ENCODE measurements around the gene PLAGL1. TPM values are rescaled to one million over a fixed set of nuclear protein-coding genes. Genes with fewer than 3 reads are reported as not detected.

The PLAGL1 gene
- total RNA-seq, 2 donors from 2014 or later: 13.2 to 25.8 TPM

DNA sequence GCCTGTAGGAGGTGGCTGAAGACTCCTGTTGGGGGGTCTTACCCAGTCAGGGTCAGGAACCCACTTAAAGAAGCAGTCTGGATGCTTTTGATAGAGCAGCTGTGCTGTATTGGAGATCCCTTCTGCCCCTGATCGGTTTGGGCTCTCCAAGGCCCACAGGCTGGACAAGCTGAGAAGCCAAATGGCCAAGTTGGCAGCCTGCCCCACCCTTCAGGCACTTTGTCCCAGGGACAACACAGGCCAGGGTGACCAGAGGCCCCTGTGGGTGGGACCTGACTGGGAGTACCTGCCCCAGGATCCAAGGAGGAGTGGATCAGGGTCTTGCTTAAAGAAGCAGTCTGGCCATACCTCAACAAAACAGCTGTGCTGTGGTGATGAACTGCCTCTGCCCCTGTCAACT, 95.4 kb downstream of the PLAGL1 start:
- Histone ChIP-seq H3K27me3 (replicated peaks; ENCODE audit: insufficient read depth) (no peaks in the 10 kb centered on the region), H3K36me3 (no peaks in the 10 kb centered on the region), H3K4me1 (replicated peaks) (no peaks in the 10 kb centered on the region), H3K9me3 (no peaks in the 10 kb centered on the region), H3K27ac (no peak overlapping the region), H3K4me3 (no peak overlapping the region)
- no peak for DNase-seq (ENCODE audit: low spot score)
- TF ChIP-seq, protein P1, sequence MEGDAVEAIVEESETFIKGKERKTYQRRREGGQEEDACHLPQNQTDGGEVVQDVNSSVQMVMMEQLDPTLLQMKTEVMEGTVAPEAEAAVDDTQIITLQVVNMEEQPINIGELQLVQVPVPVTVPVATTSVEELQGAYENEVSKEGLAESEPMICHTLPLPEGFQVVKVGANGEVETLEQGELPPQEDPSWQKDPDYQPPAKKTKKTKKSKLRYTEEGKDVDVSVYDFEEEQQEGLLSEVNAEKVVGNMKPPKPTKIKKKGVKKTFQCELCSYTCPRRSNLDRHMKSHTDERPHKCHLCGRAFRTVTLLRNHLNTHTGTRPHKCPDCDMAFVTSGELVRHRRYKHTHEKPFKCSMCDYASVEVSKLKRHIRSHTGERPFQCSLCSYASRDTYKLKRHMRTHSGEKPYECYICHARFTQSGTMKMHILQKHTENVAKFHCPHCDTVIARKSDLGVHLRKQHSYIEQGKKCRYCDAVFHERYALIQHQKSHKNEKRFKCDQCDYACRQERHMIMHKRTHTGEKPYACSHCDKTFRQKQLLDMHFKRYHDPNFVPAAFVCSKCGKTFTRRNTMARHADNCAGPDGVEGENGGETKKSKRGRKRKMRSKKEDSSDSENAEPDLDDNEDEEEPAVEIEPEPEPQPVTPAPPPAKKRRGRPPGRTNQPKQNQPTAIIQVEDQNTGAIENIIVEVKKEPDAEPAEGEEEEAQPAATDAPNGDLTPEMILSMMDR (IDR thresholded peaks at IDR 0.05): no peak
- TF ChIP-seq POLR2AphosphoS5 (IDR thresholded peaks at IDR 0.05) (no peak), POLR2A (IDR thresholded peaks at IDR 0.05) (no peak)
- 78% methylated on average over 1 of the region's 1 CpG for WGBS
- intact Hi-C loops (cut with DNase I): no loop called here

DNA sequence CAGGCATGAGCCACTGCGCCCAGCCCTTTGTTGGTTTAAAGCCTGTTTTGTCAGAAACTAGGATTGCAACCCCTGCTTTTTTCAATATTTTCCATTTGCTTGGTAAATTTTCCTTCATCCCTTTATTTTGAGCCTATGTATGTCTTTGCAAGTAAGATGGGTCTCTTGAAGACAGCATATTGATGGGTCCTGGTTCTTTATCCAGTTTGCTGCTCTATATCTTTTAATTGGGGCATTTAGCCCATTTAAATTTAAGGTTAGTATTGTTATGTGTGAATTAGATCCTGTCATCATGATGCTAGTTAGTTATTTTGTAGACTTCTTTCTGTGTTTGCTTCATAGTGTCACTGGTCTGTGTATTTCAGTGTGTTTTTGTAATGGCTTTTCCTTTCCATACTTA, 97.0 kb downstream of the PLAGL1 start:
- H3K36me3 ChIP-seq: no peaks in the 10 kb centered on the region
- DNase-seq (ENCODE audit: low spot score): no peak
- TF ChIP-seq POLR2AphosphoS5 (IDR thresholded peaks at IDR 0.05) (no peak), POLR2A (IDR thresholded peaks at IDR 0.05) (no peak)
- TF ChIP-seq, protein P1 (IDR thresholded peaks at IDR 0.05): no peak
- intact Hi-C loops (cut with DNase I): no loop called here
- no peak overlapping the region for H3K4me3 ChIP-seq
- H3K9me3 ChIP-seq: no peaks in the 10 kb centered on the region
- 100% methylated on average over 1 of the region's 1 CpG for WGBS
- no peak overlapping the region for H3K27ac ChIP-seq
- H3K27me3 ChIP-seq (replicated peaks; ENCODE audit: insufficient read depth): no peaks in the 10 kb centered on the region
- H3K4me1 ChIP-seq (replicated peaks): no peaks in the 10 kb centered on the region

DNA sequence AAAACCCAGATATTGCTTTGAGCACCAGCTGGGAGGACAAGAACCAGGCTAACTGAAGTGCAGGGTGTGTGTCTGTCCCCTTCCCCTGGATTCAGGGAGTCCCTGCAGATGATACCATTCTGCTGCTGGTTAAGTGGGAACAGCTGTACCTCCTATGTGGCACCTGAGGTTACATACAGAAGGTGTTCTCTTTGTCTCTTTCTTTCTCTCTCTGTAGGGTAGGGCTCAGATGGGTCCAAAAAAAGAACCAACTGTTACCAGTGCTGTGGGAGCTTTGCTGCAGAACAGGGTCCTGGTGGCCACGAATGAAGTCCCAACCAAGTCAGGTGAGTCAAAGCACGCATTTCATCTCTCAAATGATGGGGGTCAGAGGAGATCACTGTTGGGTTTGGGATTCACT, 105.2 kb downstream of the PLAGL1 start:
- intact Hi-C loops (cut with DNase I): no loop called here
- Histone ChIP-seq H3K27me3 (replicated peaks; ENCODE audit: insufficient read depth) (no peaks in the 10 kb centered on the region), H3K9me3 (no peaks in the 10 kb centered on the region), H3K36me3 (no peaks in the 10 kb centered on the region), H3K4me3 (no peak overlapping the region), H3K27ac (no peak overlapping the region), H3K4me1 (replicated peaks) (no peaks in the 10 kb centered on the region)
- no peak for TF ChIP-seq POLR2AphosphoS5 (IDR thresholded peaks at IDR 0.05)
- TF ChIP-seq, protein P1 (IDR thresholded peaks at IDR 0.05): no peak
- no peak for TF ChIP-seq POLR2A (IDR thresholded peaks at IDR 0.05)
- DNase-seq (ENCODE audit: low spot score): no peak
- whole genome bisulfite sequencing: 95% methylated on average over 2 of the region's 2 CpGs

DNA sequence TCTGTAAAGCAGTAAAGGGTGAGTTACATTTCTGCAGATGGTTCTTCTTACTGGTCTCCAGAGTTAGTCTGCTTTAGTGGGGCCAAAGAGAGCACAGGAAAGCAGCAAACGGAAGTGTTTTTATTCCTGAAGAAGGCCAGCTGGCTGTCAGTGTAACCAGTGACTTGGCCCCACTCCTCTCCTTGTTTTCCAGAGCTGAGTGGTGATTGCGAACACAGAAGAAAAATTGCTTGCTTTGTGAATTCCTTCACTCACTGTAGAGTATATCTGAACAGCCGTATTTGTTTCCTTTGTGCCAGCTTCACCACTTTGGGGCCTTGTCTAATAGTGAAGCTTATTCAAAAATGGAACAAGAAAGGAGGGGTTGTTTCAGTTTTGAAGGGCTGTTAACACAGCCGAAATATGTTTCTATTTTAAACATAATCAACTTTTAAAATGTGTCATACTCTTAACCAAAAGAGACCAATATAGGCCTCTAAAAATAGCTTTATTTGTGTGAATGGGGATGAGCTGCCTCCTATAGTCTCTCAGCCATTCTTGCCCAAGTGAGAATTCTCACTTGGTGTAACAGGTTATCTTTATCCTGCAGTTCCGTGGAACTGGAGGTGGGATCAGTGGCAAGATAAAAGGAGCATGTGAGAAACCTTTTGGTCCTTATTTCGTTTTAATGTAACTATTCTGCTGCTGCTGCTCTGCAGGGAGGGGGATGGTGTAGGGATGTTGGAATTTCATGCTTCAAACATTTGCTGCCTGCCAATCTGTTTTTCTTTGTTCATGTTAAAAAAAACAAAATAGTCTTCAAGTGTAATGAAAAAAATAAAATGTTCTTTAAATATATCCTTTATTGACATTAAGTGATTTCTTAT, 105.9 kb downstream of the PLAGL1 start:
- Histone ChIP-seq H3K27me3 (replicated peaks; ENCODE audit: insufficient read depth) (no peaks in the 10 kb centered on the region), H3K36me3 (no peaks in the 10 kb centered on the region), H3K4me1 (replicated peaks) (no peaks in the 10 kb centered on the region), H3K4me3 (no peak overlapping the region), H3K27ac (no peak overlapping the region), H3K9me3 (no peaks in the 10 kb centered on the region)
- intact Hi-C loops (cut with DNase I): no loop called here
- TF ChIP-seq POLR2A (IDR thresholded peaks at IDR 0.05) (no peak), POLR2AphosphoS5 (IDR thresholded peaks at IDR 0.05) (no peak)
- TF ChIP-seq, protein P1 (IDR thresholded peaks at IDR 0.05): no peak
- no peak for DNase-seq (ENCODE audit: low spot score)
- WGBS: 38% methylated on average over 6 of the region's 6 CpGs

DNA sequence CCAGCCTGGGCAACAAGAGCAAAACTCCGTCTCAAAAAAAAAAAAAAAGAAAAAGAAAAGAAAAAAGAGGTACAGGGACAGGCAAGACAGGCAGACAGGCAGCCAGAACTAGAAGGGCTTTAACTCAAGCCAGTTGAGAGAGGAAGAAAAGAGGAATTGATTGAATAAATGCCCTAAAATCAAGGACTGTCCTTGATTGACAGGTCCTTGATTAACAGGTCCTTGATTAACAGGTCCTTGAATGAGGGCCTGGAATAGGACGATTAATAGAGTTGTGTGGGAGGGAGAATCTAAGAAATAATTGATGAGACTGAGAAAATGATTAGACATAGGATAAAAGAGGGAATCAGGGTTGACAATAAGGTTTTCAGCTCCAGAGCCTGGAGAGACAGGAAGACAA, 107.7 kb downstream of the PLAGL1 start:
- intact Hi-C loops (cut with DNase I): no loop called here
- Histone ChIP-seq H3K36me3 (no peaks in the 10 kb centered on the region), H3K27me3 (replicated peaks; ENCODE audit: insufficient read depth) (no peaks in the 10 kb centered on the region), H3K4me1 (replicated peaks) (no peaks in the 10 kb centered on the region), H3K9me3 (no peaks in the 10 kb centered on the region), H3K27ac (no peak overlapping the region), H3K4me3 (no peak overlapping the region)
- TF ChIP-seq, protein P1 (IDR thresholded peaks at IDR 0.05): no peak
- TF ChIP-seq POLR2AphosphoS5 (IDR thresholded peaks at IDR 0.05) (no peak), POLR2A (IDR thresholded peaks at IDR 0.05) (no peak)
- no peak for DNase-seq (ENCODE audit: low spot score)
- WGBS: 80% methylated on average over 2 of the region's 2 CpGs
